Amniotic epithelial cell (primary cell): ENCODE measurements around the gene MYO19.
"Not testable (repeated sequence)": the region's sequence is repeated elsewhere in the genome, so short reads cannot be mapped to it uniquely, and the experiment has no call there.

Source experiments
- DNase-seq: peaks from one replicate; pipeline ENCODE4 v3.0.0-alpha.2; 2010; ENCODE audit warnings: low read depth

The MYO19 gene

DNA sequence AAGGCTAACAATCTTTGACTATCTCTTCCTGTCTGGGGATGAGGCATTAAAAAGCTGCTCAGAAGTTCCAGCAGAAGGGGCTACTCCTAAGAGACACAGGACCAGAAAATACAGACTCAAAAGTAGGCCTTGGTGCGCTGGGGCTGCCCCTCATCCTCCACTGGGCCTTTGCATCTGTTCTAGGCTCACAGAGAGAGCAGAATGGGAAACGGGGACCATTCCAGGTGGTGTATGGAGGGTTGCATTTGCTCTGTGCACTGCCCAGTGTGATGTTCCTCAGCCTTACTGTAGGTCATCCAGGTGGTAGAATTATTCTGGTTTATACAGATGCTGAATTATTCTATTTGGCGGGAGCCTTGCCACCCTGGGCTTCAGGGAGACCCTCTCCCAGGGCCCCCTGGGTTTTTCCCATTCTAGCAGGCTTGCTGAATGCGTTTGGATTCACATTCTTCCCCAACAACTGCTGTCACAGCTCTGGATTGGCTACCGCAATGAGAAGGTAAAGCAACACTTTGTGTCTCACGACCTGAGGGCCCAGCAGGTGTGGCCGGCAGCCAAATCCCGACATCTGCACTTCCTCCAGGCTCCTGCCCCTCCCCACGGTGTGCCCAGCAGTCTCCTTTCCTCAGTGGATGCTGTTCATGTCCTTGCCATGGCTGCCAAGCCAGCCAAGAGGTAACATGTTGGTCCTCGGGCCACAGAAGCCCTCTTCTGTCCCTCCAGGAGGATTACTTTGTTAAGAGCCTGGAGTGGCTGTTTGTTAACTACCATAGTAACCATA, 73.1 kb downstream of the MYO19 start:
- DNase-seq, result no peak

DNA sequence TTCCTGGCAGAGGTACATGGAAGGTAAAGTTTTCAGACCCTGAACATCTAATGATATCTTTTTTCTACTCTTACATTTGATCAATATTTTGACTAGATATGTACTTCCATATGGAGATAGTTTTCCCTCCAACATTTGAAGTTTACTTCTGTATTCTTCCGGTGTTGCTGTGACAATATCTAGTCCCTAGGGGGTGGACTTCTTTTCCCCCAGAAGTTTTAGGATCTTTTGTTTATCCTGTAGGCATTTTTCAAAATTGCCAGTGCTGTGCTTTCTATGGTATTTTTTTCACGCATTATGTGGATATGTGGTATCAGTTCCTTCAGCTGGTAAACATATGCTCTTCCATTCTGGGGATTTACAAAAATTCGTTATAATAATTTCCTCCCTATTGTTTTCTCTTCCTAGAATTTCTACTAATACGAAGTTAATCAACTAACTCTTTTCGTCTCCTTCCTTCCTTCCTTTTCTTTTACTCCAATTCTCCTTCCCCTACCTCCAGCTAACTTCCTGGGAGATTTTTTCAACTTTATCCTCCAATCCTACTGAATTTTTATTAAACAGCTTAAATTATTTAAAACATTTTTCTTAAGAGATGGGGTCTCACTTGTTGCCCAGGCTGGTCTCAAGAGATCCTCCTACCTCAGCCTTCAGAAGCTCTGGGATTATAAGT, 74.3 kb downstream of the MYO19 start:
- DNase-seq, result no peak

- DNase-seq, result no peak
Measured at GRCh38 chr17:36459601-36460000, 75.1 kb downstream of the MYO19 start.

- no peak for DNase-seq
Measured at GRCh38 chr17:36459045-36459444, 75.6 kb downstream of the MYO19 start.

GRCh38 chr17:36457701-36458100, 77.0 kb downstream of the MYO19 start:
- not testable (repeated sequence) for DNase-seq

GRCh38 chr17:36452888-36453287, 81.8 kb downstream of the MYO19 start:
- DNase-seq, result not testable (repeated sequence)

DNA sequence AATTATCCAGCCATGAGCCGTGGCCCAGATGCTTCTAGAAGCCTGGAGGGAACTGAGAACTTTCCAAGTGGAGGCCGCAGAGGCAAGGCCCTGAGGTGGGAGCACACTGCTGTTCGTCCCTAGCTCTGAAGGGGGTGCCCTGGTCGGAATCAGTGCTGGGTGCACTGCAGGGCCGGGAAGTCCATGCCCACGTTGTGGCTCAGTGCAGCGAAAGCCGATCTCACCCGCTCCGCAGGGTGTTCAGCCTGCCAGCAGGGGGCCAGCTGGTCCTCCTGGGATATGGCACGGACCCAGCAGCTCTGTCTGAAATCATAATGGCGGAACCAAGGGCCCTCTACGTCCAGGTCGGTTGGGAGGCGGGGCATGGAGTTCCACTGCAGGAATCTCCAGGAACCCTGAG, 84.7 kb downstream of the MYO19 start:
- DNase-seq, result not testable (repeated sequence)
